NT2/D1 (cell line): ENCODE results near the gene SPECC1L.
"Not testable (repeated sequence)": the region's sequence is repeated elsewhere in the genome, so short reads cannot be mapped to it uniquely, and the experiment has no call there.

ENCODE experiments used
- SUZ12 ChIP-seq: IDR thresholded peaks from 2 replicates; pipeline ENCODE4 v1.6.1; 2011; ENCODE audit not compliant: insufficient read length, insufficient read depth; ENCODE audit errors: extremely low read depth
- YY1 ChIP-seq: IDR thresholded peaks from 2 replicates; pipeline ENCODE4 v1.6.1; 2011; ENCODE audit not compliant: insufficient read length, insufficient read depth
- ZNF274 ChIP-seq: IDR thresholded peaks from 2 replicates; pipeline ENCODE4 v1.6.1; 2011; ENCODE audit warnings: mild to moderate bottlenecking, low read depth, low read length

GRCh38 chr22:24256136-24256535 is 14.5 kb upstream of the SPECC1L start:
- not testable (repeated sequence) for TF ChIP-seq SUZ12, ZNF274, YY1
